Measurements from ENCODE around the gene NDUFS6. TPM values are rescaled to one million over a fixed set of nuclear protein-coding genes. Genes with fewer than 3 reads are reported as not detected.

NDUFS6 gene
- total RNA-seq, 1 experiment from 2014 or later: 134 TPM

DNA sequence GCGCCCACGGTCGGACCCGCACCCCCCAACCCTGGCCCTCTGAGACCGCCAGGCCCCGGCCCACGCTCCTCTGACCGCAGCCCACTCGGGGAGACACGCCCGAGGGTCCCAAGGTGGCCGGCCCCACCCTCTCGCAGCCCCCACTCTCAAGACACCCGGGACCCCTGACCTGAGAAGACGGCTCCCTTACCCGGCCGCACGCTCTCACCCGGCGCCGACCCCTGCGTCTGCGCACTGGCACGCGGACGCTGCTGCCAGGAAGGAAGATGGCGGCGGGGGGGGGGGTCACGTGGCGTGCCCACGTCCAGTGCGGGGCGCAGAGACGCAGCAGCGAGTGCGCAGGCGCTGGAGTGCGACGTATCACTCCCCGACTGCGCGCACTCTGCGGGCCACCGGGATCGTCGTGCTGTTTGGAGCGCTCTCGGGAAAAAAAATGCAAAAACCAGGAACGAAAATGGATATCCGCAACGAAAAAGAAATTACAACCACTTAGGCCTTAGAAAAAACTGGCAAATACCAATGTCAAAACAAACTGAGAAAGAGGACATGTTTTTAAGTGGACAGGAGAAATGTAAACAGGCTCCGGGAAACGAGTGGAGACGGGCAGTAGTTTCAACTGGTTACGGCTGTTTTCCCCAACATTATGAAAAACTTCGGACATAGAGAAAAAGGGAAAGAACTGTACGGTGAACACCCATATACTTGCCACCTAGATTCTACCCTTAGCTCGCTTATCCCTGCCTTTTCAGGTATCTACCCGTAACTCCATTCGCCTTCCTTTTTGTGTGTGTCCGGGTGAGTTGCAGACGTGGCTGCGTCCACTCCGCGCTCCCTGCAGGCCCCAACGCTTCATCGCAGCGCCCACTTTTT lies 1.4 kb upstream of the NDUFS6 start, which contains the start of gene MRPL36:
MRPL36 (minus strand) TSS at position 236 of the 870 bp plus-strand sequence. CDS start 902 bp downstream, outside the sequence.
- H3K36me3 ChIP-seq: peaks cover 68% of the 10 kb centered on the region
- peak; percentile 86 to 93 for DNase-seq (ENCODE audit: low read depth in 1 of 2, low spot score in 2 of 2)
- peak within 1 kb of the TSS; percentile 76 for H3K27ac ChIP-seq
- H3K4me3 ChIP-seq: peak within 1 kb of the TSS; percentile 92
- no peaks in the 10 kb centered on the region for H3K27me3 ChIP-seq (replicated peaks)
- peaks cover 5% of the 10 kb centered on the region; the same call in 1 of the 2 replicates for H3K9me3 ChIP-seq (replicated peaks)
- peaks cover 28% of the 10 kb centered on the region for H3K4me1 ChIP-seq (replicated peaks)

DNA sequence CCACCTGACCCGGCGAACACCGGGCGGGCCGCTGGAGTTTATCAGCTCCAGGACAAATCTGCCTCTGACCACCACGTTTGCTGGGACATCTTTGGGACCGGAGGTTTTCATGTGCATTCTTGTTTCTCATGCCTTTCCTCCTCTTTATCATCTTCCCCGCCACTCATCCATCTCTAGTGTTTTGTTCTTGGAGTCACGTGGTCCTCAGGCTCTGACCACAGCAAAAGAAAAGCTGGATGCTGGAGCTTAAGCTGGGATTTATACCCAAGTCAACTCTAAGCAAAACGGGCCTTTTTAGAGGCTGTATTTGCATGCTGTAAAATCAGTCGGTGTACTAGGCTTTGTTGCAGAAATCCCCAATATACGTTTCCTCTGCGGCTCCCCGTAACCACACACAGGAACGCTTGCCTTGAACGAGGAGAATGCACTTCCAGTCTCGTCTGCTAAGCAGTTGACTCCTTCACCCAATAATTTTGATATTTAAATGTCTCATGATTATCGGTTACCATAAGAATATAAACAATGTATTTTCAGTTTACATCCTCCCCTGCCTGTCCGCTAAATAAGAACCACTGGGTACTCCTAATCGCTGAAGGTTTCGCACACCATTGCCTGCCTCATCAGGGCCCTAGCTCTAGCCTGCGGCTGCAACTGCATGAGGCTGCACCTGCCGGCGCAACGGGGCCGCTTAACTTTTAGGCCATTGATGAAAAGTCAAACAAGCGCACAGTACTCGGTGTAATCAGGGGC lies 560 bp upstream of the NDUFS6 start:
- no peaks in the 10 kb centered on the region for H3K27me3 ChIP-seq (replicated peaks)
- H3K4me1 ChIP-seq (replicated peaks): peaks cover 20% of the 10 kb centered on the region
- H3K4me3 ChIP-seq: peak overlapping the region; percentile 92
- peaks cover 76% of the 10 kb centered on the region for H3K36me3 ChIP-seq
- peak in 1 of 2 experiments; percentile 28 for DNase-seq (ENCODE audit: low read depth in 1 of 2, low spot score in 2 of 2)
- peaks cover 5% of the 10 kb centered on the region; the same call in 1 of the 2 replicates for H3K9me3 ChIP-seq (replicated peaks)
- H3K27ac ChIP-seq: no peak overlapping the region

DNA sequence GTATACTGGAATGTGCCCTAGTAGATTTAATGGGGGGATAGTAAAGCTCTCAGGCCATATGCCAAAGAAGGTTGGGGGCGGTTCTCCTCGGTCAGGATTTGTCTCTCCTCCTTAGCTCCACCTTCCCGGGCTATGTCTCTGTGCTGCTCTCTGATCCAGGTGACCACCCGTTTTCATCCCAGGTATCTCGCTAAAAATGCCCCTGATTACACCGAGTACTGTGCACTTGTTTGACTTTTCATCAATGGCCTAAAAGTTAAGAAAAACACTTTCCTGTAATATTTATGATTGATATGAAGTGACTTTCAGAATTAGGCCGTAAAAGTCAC lies 724 bp downstream of the NDUFS6 start:
- DNase-seq (ENCODE audit: low read depth in 1 of 2, low spot score in 2 of 2): no peak
- peak overlapping the region; percentile 49; the same call in 1 of the 2 replicates for H3K27ac ChIP-seq
- peaks cover 5% of the 10 kb centered on the region; the same call in 1 of the 2 replicates for H3K9me3 ChIP-seq (replicated peaks)
- peaks cover 20% of the 10 kb centered on the region for H3K4me1 ChIP-seq (replicated peaks)
- peak overlapping the region; percentile 92 for H3K4me3 ChIP-seq
- peaks cover 79% of the 10 kb centered on the region for H3K36me3 ChIP-seq
- no peaks in the 10 kb centered on the region for H3K27me3 ChIP-seq (replicated peaks)

DNA sequence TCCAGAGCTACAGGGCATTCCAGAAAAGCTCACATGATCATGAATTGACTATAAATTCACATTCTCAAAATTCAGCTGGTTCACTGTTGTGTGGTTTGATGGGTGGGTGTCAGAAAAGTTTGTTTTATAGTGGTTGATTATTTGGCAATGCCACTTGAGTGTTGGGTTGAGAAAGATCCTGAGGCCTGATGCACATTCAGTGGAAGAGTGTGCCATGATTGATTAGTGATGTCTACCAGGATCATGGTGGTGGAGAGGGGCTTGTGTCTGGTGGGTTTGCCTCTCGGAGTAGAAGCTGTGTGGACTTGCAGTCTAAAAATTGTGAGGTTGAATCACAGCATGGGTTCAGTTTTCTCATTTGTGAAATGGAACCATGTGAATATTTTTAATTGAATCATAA lies 2.0 kb downstream of the NDUFS6 start:
- Histone ChIP-seq H3K4me3 (no peak overlapping the region), H3K9me3 (replicated peaks) (peaks cover 5% of the 10 kb centered on the region; the same call in 1 of the 2 replicates), H3K27me3 (replicated peaks) (no peaks in the 10 kb centered on the region), H3K4me1 (replicated peaks) (peaks cover 20% of the 10 kb centered on the region), H3K27ac (no peak overlapping the region), H3K36me3 (peaks cover 79% of the 10 kb centered on the region)
- no peak for DNase-seq (ENCODE audit: low read depth in 1 of 2, low spot score in 2 of 2)

DNA sequence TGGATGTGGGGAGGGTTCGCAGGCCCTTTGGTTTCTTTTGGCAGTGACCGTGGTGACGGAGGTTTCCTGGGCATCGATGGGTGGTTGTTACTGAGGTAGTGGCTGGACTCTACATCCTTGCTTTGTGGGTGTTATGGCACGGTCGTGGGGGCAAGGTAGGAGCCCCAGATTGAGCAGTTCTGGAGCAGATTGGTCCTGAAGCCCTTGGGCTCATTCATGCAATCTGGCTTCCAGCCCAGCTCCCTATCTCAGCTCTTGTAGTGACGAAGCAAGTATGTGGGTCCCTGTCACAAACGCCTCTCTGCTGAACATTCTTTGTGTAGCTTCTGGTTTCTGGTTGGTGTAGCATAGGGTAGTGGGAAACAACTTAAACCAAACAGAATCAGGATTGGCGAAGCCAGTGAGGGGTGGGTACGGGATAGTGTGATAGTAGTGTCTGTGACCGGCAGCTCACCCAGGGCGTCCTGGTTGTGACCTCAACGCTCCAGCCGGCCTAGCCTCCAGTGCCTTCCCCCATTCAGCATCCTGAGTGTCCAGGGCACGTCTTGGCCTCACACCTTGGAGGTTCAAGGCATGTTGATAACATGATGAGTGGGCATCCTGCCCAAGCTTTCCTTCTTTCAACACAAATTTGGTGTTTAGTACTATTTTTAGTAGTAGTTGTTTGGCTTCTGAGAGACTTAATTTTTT lies 2.9 kb downstream of the NDUFS6 start:
- Histone ChIP-seq H3K9me3 (replicated peaks) (peaks cover 5% of the 10 kb centered on the region; the same call in 1 of the 2 replicates), H3K4me3 (no peak overlapping the region), H3K27me3 (replicated peaks) (no peaks in the 10 kb centered on the region), H3K4me1 (replicated peaks) (peaks cover 14% of the 10 kb centered on the region), H3K36me3 (peaks cover 79% of the 10 kb centered on the region), H3K27ac (no peak overlapping the region)
- DNase-seq (ENCODE audit: low read depth in 1 of 2, low spot score in 2 of 2): no peak

DNA sequence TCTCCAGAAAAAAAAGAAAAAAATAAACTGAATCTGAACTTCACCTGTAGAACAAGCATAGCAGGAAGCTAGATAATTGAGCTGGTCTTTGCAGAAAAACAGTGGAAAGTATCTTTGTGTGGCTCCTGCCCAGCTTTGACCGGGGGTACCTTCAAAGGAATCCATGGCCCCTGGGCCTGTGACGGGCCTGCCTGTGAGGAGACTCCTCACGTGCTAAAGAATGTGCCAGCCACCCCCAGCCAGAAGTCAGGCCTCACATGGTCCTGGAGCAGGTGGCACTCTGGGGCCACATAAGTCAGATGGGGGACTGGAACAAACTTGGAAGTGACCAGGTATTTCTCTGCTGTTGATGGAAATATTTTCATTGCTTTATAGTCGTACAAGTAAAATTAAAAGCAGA lies 4.1 kb downstream of the NDUFS6 start:
- no peak overlapping the region for H3K4me3 ChIP-seq
- H3K27me3 ChIP-seq (replicated peaks): no peaks in the 10 kb centered on the region
- H3K9me3 ChIP-seq (replicated peaks): 0 out of 2 replicates have a peak, but pooled peaks cover under 1% of the 10 kb centered on the region
- no peak overlapping the region for H3K27ac ChIP-seq
- no peak for DNase-seq (ENCODE audit: low read depth in 1 of 2, low spot score in 2 of 2)
- H3K36me3 ChIP-seq: peaks cover 83% of the 10 kb centered on the region
- peaks cover 9% of the 10 kb centered on the region for H3K4me1 ChIP-seq (replicated peaks)

DNA sequence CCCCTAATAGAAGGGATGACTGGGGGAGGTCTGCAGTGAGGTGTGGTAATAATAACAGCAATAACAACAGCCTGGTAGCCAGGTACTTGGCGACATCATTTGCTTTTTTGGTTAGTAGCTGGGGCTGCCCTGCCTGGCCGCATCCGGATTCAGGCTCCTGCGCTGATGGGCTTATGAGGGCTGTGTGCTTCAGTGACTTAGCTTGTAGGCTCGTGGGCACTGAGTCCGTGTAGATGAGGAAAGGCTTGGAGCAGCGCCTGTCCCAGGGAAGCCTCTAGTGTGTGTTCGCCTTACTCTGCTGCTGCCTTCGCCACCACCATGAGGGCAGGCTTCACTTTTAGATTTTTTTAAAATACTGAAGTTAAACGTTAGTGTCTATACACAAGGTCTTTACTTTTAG lies 4.5 kb downstream of the NDUFS6 start:
- no peak for DNase-seq (ENCODE audit: low read depth in 1 of 2, low spot score in 2 of 2)
- no peaks in the 10 kb centered on the region for H3K27me3 ChIP-seq (replicated peaks)
- peaks cover 5% of the 10 kb centered on the region for H3K4me1 ChIP-seq (replicated peaks)
- H3K9me3 ChIP-seq (replicated peaks): no peaks in the 10 kb centered on the region
- no peak overlapping the region for H3K4me3 ChIP-seq
- peaks cover 87% of the 10 kb centered on the region for H3K36me3 ChIP-seq
- no peak overlapping the region for H3K27ac ChIP-seq

DNA sequence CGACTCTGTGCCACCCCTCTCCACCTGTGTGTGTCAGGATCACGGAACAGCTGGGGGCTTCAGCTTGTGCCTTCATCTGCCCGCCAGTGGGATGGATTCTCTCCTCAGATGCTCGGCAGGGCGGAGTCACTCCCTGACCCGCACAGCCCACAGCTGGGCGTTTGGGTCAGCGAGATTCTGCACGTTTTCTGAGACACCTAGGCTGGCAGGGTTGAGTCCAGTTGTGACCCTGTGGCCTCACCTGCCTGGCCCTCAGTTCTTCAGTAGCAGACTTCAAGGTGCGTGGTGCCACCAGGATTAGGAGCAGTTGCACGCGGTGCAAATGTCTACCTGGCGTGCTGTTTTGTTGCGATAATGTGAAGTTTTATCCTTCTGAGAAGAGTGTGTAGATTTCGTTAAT lies 5.0 kb downstream of the NDUFS6 start:
- no peak for DNase-seq (ENCODE audit: low read depth in 1 of 2, low spot score in 2 of 2)
- Histone ChIP-seq H3K36me3 (peaks cover 92% of the 10 kb centered on the region), H3K4me3 (no peak overlapping the region), H3K27me3 (replicated peaks) (no peaks in the 10 kb centered on the region), H3K4me1 (replicated peaks) (peaks cover 3% of the 10 kb centered on the region; the same call in 1 of the 2 replicates), H3K9me3 (replicated peaks) (no peaks in the 10 kb centered on the region), H3K27ac (no peak overlapping the region)

DNA sequence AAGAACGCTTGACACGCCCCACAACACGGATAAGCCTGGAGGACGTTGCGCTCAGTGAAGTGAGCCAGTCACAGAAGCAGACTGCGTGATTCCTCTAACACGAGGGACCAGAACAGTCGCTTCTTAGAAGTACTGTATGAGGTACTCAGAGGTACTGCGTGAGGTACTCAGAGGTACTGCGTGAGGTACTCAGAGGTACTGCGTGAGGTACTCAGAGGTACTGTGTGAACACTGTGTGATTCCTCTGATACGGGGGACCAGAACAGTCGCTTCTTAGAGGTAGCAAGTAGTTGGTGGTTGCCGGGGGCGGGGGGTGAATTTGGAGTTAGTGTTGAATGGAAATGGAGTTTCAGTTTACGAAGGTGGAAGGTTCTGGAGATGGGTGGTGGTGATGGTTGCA lies 5.8 kb downstream of the NDUFS6 start:
- no peak overlapping the region for H3K27ac ChIP-seq
- no peak overlapping the region for H3K4me3 ChIP-seq
- H3K9me3 ChIP-seq (replicated peaks): no peaks in the 10 kb centered on the region
- no peaks in the 10 kb centered on the region for H3K27me3 ChIP-seq (replicated peaks)
- peaks cover 96% of the 10 kb centered on the region for H3K36me3 ChIP-seq
- no peak for DNase-seq (ENCODE audit: low read depth in 1 of 2, low spot score in 2 of 2)
- peaks cover 2% of the 10 kb centered on the region; the same call in 1 of the 2 replicates for H3K4me1 ChIP-seq (replicated peaks)

DNA sequence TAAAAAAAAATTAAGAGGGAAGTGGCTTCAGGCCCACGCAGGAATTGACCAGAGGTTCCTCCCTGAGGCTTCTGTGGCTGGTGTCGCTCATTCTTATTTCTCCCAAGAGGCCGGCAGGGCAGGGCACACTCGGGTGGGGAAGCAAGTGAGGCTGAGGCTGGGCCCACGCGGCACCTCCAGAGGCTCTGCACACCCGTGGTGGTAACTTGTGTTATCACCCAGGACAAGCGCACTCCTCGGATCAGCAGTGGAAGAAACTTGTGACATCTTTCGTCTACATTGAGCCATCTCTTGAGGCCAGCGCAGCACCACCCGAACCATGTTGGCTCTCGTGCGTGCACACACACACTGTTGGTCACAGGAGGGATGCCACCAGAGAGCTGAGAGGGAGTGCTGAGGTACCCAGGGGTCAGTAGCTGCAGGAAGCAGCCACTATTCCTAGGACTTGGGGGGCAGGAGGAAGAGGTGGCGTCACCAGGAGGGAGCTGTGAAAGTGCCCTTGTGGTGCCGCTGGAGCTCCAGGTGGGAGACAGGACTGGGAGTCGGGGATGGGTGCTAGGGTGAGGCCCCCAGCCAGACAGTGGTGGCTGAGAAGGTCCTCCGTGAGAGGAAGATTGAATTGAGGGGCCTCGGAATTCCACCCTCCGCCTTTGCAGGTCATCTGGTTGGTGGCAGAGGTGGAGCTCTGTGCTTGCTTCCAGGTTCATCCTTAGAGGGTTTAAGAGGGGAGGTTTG lies 6.4 kb downstream of the NDUFS6 start:
- H3K9me3 ChIP-seq (replicated peaks): no peaks in the 10 kb centered on the region
- no peaks in the 10 kb centered on the region for H3K4me1 ChIP-seq (replicated peaks)
- H3K27me3 ChIP-seq (replicated peaks): no peaks in the 10 kb centered on the region
- no peak for DNase-seq (ENCODE audit: low read depth in 1 of 2, low spot score in 2 of 2)
- H3K36me3 ChIP-seq: peaks cover 99% of the 10 kb centered on the region
- no peak overlapping the region for H3K4me3 ChIP-seq
- no peak overlapping the region for H3K27ac ChIP-seq

DNA sequence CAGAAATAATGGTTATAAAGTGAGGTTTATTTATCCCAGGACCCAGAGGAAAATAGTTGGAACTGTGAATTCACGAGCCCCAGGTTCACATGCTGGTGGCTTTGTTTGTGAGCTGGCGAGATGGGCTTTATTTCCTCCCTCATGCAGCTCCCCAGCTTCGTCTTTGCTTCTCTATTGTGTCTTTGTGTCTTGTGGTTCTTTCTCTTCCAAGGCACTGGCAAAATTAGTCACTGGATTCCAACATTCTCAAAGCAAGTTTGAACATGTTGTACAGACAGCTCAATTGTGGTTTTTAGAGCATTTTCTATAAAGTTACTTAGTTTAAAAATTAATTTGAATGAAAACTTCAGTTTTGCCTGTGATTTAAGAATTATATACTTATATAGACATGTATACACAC lies 7.2 kb downstream of the NDUFS6 start:
- Histone ChIP-seq H3K4me1 (replicated peaks) (no peaks in the 10 kb centered on the region), H3K27ac (no peak overlapping the region; the same call in 1 of the 2 replicates), H3K9me3 (replicated peaks) (no peaks in the 10 kb centered on the region), H3K4me3 (no peak overlapping the region), H3K27me3 (replicated peaks) (no peaks in the 10 kb centered on the region), H3K36me3 (peaks cover 99% of the 10 kb centered on the region)
- no peak for DNase-seq (ENCODE audit: low read depth in 1 of 2, low spot score in 2 of 2)

DNA sequence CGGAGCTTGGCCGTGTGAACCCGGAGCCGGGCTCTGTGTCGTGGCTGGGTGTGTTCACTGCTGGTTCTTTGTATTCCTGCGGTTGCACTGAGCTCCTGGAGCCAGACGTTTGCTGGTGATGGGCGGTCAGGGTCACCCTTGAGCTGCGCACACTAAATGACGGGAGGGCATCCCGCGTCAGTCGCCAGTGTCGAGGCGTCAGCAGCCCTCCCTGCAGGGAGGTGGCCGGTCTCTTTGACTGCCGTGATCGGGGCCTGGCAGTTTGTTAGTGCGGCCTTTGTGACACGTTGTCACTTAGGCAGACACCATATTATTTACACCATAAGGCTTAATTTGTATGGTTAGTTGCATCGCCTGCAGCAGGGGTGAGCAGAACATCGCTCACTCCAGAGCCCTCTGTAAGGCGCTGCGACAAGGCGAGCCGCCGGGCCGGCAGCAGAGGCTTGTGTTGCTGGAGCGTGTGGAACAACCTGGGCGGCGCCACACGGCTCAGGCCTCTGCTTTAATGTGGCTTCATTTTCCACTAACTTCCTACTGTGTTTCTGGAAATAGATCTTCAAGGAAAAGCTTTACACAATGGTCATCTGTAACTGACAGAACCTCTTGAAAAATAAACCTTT lies 8.3 kb downstream of the NDUFS6 start:
- H3K36me3 ChIP-seq: peaks cover 99% of the 10 kb centered on the region

More for the DNA sequence above, 8.3 kb downstream of the NDUFS6 start:
- H3K27me3 ChIP-seq (replicated peaks): no peaks in the 10 kb centered on the region
- no peaks in the 10 kb centered on the region for H3K9me3 ChIP-seq (replicated peaks)
- H3K27ac ChIP-seq: no peak overlapping the region
- H3K4me3 ChIP-seq: no peak overlapping the region
- DNase-seq (ENCODE audit: low read depth in 1 of 2, low spot score in 2 of 2): no peak
- no peaks in the 10 kb centered on the region for H3K4me1 ChIP-seq (replicated peaks)
